Islet precursor cell (in vitro differentiated cells): ENCODE measurements around the gene SPEF1.
A peak's percentile ranks its signal among the peaks of the same experiment; 100 is the strongest.
"Not testable (repeated sequence)": the region's sequence is repeated elsewhere in the genome, so short reads cannot be mapped to it uniquely, and the experiment has no call there.

Experiments
- DNase-seq: peaks from one replicate; pipeline ENCODE4 v3.0.0-alpha.2; 2018

Gene SPEF1, protein sequence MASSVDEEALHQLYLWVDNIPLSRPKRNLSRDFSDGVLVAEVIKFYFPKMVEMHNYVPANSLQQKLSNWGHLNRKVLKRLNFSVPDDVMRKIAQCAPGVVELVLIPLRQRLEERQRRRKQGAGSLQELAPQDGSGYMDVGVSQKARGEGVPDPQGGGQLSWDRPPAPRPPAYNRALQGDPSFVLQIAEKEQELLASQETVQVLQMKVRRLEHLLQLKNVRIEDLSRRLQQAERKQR

DNA sequence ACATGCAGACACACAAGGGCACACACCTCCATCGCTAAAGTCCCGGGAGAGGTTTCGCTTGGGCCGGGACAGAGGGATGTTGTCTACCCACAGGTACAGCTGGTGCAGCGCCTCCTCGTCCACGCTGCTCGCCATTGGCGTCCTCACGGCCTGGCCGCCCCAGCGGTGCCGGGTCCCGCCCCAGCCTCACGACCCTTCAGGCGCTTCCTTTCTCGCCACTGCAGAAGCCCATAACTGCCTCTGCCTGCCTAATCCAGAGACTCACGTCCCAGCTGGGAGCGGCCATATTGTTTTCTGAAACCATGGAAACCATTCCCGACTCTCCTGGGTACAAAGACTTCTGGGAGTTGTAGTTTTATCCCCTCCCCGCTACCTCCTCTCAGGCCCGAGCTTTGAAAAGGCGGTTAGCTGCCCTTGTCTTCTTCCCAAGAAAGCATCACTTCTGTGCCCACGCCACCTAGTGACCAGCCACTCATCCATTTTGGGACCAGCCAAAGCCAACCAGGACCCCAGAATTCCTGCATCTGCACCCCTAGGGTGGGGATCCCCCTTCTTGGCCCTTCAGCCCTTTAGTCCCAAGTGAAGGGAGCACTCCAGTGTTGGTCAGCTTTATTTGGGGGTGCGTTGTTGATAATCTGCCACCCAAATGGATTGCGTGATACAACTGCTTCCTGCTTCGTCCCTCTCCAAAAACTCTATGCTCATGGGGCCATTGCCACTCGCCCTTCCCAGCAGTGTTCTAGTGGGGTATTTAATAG is at the start of gene SPEF1:
Gene SPEF1 (minus strand): TSS at position 296 of the 758 bp plus-strand sequence. CDS start 161 bp downstream, at position 135.
- peak; percentile 97 for DNase-seq

DNA sequence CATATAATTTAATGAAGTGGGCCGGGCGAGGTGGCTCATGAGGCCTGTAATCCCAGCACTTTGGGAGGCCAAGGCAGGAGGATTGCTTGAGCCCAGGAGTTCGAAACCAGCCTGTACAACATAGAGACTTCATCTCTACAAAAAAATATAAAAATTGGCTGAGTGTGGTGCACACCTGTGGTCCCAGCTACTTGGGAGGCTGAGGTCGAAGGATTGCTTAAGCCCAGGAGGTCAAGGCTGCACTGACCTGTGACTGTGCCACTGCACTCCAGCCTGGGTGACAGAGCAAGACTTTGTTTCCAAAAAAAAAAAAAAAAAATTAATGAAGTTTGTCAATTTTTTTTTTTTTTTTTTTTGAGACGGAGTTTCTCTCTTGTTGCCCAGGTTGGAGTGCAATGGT is 48.6 kb upstream of the SPEF1 start:
- not testable (repeated sequence) for DNase-seq

DNA sequence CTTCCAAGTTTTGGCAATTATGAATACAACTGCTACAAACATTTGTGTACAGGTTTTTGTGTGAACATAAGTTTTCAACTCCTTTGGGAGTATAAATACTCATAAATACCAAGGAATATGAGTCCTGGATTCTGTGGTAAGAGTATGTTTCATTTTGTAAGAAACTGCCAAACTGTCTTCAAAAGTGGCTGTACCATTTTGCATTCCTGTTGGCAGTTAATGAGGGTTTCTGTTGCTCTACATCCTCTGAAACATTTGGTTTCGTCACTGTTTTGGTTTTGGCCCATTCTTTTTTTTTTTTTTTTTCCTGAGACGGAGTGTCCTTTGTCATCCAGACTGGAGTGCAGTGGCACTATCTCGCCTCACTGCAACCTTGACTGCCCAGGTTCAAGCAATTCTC is 47.5 kb upstream of the SPEF1 start:
- DNase-seq: no peak

DNA sequence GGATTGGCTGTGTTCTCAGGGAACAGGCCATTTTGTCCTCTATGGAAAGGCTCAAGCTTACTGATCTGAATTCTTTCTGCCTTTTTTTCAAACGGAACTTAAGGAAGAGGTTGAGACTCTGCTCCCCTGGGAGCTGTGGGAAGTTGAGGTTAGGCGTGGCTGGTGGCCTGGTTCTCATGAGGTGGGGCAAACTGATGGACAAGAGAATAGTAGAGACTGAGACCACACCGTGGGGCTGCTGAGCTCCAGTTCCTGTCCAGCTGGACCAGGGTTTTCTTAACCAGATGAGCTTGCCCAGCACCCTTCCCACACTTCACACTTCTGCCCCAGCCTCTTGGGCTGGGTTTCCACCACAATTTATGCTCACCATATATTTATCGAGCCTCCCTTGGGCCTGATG is 45.2 kb upstream of the SPEF1 start:
- DNase-seq: no peak

DNA sequence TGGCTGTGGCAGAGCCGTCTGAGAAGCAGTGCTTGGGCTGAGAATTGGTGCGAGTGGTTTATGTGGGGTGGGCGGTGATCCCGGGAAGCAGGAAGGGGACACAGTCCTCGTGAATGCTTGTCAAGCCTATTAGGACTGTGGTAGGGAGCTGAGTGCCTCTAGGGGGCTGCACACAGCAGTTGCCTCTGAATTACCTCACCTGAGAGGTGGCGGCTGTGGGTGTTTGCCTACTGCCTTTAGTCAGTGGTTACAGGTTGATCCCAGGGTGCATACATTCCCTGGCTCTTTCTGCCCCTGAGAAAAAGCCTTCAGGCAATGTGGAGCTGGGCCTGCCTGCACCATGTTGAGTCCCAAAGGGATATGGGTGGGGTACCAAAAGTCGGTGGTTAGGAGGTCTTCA is 44.3 kb upstream of the SPEF1 start:
- no peak for DNase-seq

DNA sequence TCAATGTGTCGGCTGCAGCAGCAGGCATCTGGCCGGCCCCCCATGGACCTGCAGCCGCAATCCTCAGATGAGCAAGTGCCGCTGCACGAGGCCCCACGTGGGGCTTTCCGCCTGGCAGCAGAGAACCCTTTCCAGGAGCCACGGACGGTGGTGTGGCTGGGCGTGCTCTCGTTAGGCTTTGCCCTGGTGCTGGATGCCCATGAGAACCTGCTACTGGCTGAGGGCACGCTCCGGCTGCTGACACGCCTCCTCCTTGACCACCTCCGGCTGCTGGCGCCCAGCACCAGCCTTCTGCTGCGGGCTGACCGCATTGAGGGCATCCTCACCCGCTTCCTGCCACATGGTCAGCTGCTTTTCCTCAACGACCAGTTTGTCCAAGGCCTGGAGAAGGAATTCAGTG is 42.6 kb upstream of the SPEF1 start:
- DNase-seq: no peak

DNA sequence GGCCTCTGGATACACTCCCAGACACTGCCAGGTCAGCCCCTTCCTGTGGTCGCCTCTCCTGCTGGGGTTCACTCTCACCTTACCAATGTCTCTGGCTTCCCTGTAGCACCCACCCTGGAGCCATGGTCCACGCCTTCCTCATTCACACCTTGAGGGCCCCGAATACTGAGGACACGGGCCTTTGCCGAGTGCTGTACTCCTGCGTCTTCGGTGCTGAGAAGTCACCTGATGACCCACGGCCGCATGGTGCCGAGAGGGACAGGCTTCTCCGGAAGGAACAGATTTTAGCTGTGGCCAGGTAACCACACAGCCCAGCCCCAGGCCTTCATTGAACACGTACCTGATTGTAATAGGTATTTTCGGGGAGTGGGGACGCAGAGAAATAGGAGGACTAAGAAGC is 40.7 kb upstream of the SPEF1 start:
- DNase-seq: no peak

DNA sequence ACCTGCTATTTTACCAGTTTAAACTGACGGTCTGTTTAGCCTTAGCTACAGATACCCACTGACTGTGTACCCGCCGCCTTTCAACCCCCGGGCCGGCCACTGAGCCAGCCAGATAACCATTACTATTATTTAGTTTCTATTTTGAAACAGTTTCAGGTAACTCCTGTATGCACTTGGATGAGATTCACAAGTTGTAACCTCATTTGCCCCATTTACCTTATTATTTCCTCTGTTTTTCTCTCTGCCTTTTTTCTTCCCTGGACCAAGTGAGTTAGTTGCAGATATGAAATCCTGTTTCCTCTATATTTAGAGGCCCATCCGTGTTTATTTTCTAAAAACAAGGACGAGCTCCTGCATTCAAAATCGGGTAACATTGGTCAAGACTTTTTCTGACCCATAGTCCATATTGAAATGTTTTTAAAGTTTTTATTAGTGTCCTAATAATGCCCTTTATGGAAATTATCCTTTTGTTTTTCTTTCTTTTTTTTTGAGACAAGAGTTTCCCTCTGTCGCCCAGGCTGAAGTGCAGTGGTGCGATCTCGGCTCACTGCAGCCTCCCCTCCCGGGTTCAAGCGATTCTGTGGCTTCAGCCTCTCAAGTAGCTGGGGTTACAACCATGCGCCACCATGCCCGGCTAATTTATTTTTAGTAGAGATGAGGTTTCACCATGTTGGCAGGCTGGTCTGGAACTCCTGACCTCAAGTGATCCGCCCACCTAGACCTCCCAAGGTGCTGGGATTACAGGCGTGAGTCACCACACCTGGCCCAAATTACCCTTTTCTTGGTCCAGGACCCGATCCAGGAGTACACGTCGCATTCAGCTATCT is 39.9 kb upstream of the SPEF1 start:
- DNase-seq: no peak

DNA sequence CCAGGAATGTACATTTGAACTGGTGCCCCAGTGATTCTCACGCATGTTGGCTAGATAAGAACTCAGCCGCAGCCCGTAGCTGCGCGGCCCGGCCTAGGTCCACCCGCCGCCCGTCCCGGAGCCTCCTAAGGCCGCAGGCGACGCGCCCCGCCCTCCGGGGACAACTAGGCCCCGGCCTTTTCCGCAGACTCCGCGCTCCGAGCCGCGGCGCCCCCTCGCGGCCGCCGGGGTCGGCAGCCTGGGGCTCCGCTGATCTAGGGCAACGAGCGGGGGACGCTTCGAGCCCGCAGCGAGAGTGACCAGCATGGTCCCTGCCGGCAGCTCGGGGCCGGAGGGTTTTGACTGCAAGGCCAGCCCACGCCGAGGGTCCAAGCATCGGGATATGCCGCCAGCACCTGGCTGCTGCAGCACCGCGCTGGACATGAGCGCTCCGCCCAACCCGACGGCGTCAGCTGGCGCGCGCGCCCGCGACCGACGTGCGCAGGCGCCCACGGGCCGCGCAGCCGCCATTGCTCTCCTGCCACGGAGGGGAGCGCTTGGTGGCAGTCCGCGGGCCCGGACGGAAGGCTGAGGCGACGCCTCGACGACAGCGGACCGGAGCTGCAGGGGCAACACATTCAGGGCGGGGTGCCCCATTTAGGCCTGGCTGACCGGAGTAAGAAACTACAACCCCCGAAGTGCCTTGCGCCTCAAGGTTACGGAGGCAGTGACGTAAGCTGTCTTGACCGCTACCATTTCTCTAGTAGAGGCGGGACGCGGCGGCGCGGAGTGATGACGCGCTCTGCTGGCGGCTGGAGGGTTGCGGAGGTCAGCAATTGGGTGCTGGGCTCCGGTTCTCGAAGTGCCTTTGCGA is 39.0 kb upstream of the SPEF1 start, which contains the start of gene AP5S1:
Gene AP5S1 (plus strand): TSS at position 500 of the 853 bp plus-strand sequence. CDS start 1,571 bp downstream, outside the sequence.
- peak; percentile 98 for DNase-seq

DNA sequence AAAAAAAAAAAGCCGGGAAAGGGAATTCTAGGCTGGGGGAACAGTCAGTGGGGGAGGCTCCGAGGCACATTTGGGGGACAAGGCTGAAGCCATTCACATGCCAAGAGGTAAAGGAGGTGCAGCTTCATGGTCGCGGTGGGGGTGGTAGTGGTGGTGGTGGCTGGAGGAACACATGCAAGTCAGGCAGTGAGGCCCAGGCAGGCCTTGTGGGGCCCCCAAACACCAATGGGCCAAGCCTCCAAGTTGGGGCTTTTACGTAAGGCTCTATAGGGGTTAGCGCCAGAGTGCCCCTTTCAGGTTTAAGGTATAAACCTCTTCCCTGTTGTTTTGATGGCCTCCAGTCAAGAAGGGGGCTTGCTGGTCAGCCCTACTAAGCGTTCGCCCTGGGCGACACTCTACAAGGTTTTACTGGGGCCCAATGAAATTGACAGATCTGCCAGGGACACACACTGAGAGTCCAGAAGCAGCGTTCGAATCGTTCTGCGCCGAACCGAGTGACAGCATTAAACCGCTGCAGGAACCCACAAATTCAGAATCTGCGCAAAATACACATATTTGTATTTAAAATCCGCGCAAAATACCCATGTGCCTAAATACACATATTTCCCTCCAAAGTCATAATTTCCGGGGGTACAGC is 38.3 kb upstream of the SPEF1 start:
- no peak for DNase-seq

DNA sequence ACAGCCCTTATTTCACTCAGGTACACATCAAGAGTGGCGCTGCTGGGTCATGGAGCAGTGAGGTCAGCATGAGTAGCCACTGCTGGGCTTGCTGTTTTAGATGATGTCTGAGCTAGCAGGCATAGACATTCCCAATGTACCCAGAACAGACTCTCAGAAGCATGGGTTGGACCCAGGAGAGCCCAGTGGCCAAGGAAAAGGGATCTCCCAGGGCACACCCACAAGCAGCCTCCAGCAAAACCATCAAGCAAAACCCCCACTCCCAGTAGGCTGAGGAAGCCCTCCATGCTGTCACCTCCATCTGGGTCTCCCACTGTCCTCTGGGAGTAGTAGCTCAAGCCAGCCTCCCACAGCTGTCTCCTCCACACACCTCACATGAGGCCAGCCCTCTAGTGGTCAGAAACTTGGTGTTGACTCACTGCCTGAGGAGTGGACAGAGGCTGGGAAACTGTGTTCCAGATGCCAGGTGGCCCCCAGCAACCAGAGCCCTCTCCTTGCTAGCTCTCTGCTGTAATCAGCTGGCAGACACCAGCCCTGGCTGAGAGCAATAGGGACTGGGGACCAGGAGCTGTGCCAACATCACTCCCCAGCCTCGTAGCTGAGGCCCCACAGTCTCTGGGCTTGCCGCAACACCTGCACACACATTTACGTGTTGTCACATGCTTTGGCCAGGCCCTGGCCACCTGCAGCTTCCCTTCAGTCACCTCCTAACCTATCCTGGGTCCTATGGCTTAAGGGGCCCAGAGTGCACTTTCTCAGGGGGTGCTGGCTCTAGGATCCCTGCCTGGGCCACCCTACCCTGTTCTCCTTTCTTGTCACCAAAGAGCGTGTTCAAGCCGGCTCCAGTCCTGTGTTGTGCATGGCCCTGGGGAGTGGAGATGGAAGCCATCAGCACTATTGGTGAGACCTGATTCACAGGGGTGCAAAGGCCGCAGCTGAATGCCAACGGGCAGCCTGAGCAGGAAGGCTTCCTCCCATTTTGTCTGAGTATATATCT is 37.2 kb upstream of the SPEF1 start:
- peak; percentile 94 for DNase-seq

DNA sequence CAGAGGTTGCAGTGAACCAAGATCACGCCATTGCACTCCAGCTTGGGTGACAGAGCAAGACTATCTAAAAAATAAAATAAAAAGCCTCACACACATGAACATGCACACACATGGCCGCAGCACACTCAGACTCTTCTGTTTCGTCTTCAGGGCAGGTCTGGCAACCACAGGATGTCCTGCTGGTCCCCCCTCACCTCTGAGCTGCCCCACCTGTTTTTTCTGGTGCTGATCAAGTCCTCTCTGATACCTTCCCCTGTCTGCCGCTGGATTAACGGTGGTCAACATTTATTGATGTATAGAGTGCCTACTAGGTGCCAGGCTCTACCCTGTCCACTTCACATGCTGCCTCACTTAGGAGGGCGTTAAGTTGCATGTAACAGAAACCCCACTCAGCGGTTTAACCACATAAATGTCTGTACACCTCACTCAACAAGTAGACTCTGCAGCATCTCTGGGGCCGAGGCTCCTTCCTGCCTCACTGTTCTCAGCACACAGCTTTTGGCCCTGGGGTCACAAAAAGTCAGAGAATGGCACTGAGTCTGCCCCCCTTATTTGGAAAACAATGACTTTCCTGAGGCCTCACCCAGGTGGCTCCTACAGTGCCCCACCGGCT is 34.6 kb upstream of the SPEF1 start:
- DNase-seq: no peak

DNA sequence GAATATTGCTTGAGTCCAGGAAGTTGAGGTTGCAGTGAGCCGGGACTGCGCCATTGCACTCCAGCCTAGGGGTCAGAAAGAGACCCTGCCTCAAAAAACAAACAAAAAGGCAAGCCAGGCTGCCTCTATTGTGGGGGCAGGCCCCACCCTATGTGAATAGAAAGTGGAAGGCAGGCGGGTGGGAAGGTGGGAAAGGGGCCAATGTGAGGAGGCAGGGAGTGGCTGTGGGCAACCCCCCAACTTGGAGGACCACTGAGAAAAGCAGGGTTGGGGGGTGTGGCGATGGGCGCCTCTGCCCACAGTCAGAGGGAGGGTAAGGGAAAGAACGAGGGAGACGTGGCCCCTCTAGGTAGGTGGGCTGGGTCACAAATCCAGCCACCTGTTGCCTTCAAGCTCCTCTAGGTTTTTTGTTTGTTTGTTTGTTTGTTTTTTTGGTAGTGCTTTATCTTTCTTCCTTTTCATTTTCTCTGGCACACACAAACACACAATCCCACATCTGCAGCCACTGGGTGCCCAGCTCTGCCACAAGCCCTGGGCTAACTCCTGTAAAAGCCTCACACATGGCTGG is 33.8 kb upstream of the SPEF1 start:
- no peak for DNase-seq

DNA sequence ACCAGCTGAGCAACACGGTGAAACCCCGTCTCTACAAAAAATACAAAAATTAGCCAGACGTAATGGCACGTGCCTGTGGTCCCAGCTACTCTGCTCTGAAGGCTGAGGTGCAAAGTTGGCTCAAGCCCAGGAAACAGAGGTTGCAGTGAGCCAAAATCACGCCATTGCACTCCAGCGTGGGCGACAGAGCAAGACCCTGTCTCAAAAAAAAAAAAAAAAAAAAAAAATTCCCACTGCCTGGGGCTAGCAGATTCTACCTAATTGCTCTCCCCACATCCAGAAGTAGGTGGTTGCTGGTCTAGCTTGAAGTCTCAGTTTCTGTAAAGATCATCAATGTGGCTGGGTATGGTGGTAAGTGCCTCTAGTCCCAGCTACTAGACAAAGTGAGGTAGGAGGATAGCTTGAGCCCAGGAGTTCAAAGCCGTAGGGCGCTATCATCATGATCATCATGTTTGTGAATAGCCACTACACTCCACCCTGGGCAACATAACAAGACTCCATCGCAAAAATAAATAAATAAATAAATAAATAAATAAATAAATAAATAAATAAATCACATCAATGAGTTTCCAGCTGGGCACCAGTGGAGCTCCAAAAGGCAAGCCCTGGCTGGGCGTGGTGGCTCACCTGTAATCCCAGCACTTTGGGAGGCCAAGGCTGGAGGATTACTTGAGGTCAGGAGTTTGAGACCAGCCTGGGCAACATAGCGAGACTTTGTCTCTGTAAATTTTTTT is 32.8 kb upstream of the SPEF1 start:
- no peak for DNase-seq

DNA sequence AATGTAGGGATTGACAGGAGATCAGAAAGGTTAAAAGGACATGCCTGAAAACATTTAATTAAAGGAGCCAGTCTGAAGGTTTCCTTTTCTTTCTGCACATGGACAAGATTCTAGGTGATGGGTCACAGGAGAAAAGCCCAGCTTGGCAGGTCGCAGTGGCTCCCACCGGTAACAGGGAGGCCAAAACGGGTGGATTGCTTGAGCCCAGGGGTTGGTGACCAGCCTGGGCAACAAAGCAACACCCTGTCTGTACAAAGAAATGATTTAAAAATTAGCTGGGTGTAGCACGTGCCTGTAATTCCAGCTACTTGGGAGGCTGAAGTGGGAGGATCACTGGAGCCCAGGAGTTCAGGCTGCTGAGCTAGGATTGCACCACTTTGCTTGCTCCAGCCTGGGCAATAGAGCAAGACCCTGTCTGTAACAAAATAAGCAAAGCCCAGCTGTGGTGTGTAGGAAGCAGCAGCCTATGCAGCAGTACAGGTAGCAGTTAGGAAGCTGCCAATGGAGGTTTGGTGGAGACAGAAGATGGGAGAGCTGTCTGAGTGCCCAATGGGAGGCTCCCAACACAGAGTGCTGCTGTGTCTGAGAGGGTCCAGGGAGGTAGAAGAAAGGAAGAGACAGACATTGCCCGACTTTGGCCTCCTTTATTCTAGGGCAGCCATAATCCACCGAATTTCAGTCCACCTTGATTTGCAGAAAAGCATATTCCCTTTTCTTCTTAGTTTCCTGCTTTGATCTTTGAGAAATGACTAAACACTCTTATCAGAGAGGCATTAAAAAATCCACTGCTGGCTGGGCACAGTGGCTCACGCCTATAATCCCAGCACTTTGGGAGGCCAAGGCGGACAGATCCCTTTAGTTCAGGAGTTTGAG is 32.0 kb upstream of the SPEF1 start:
- no peak for DNase-seq

DNA sequence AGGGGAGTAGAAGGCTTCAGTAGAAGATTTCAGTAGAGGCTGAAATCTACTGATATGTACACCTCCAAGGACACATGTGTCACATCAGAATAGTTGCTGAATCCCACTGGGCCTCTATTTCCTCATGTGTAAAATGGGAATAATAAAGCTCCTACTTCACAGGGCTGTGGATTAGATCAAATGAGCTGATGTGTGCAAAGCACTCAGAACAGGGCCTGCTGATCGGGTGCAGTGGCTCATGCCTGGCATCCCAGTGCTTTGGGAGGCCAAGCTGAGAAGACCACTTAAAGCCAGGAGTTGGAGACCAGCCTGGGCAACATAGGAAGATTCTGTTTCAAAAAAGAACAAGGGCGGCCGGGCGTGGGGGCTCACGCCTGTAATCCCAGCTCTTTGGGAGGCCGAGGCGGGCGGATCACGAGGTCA is 31.0 kb upstream of the SPEF1 start:
- DNase-seq: no peak

DNA sequence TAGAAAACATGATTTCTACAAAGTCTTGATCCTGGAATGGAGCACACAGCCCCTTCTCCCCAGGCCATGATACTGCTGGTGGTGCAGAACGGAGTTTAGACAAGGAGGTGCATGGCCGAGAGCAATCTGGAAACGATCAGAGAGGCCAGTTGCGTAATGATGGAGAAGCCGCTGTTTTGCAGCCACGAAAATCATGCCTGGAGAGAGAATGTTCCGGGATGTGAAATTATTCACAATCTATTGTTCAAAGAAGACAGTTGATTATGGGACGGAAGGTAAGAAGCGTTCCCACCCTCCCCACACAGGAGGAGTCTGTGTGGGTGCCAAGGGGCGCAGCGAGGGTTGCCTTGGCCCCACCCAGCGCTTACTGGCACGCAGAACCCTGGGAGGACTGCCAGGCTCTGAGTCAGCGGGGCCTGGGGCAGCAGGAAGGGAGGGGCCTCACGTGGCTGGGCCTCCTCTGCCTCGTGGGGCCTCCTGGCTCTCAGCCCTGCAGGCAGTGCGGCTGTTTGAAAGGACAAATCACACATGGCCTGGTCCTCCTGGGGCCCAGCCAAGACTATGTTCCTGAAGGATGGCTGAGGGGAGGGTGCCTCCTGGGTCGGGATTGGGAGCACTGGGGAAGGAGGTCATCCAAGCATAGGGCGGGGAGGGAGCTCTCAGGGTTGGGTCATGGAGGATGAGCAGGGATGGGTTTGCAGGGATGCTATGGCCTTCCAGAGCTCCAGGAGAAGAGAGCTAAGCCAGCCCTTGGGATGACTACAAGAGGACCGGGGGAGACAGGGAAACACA is 30.4 kb upstream of the SPEF1 start:
- DNase-seq: peak; percentile 89
